Right lung (tissue), 5 donors: ENCODE results near the gene SLC5A11. TPM values are rescaled to one million over a fixed set of nuclear protein-coding genes. Genes with fewer than 3 reads are reported as not detected.
"Not testable (repeated sequence)": the region's sequence is repeated elsewhere in the genome, so short reads cannot be mapped to it uniquely, and the experiment has no call there.

Experiments used
- DNase-seq, 2 donors: peaks; one replicate each; pipeline ENCODE4 v3.0.0-alpha.2; 2013
- polyA plus RNA-seq, 5 donors: library from polyadenylated mRNA; unstranded; fragments of 120-200 nt; gene quantifications; one replicate each; pipeline versions ENCODE4 v1.2.1 to v1.2.3, GENCODE V29; 2013; ENCODE audit warnings: inconsistent platforms in 1 of 5, low replicate concordance in 1 of 5; ENCODE audit not compliant: insufficient read length in 5 of 5, insufficient read depth in 1 of 5

Gene SLC5A11
- polyA plus RNA-seq, 5 donors, result 0.06 to 0.50 (median 0.09) TPM; not detected in 1

GRCh38 chr16:24834459-24835335 lies 11.1 kb upstream of the SLC5A11 start:
- no peak for DNase-seq

- no peak for DNase-seq
Measured at GRCh38 chr16:24836836-24837235, 8.9 kb upstream of the SLC5A11 start.

- no peak for DNase-seq
Measured at GRCh38 chr16:24837969-24838368, 7.8 kb upstream of the SLC5A11 start.

GRCh38 chr16:24838554-24839266 lies 7.1 kb upstream of the SLC5A11 start:
- no peak for DNase-seq

GRCh38 chr16:24839347-24839972 lies 6.3 kb upstream of the SLC5A11 start:
- no peak for DNase-seq

GRCh38 chr16:24841291-24841690 lies 4.5 kb upstream of the SLC5A11 start:
- DNase-seq, result no peak

- no peak for DNase-seq
Measured at GRCh38 chr16:24844101-24845030, 1.4 kb upstream of the SLC5A11 start.

- DNase-seq, result not testable (repeated sequence)
Measured at GRCh38 chr16:24845031-24845365, 765 bp upstream of the SLC5A11 start.

- no peak for DNase-seq
Measured at GRCh38 chr16:24846548-24847357, 990 bp downstream of the SLC5A11 start.

- DNase-seq, result no peak
Measured at GRCh38 chr16:24847358-24847664, 1.5 kb downstream of the SLC5A11 start.

- no peak for DNase-seq
Measured at GRCh38 chr16:24848065-24848464, 2.3 kb downstream of the SLC5A11 start.

GRCh38 chr16:24849641-24850040 lies 3.9 kb downstream of the SLC5A11 start:
- DNase-seq, result no peak

GRCh38 chr16:24850289-24850938 lies 4.7 kb downstream of the SLC5A11 start:
- DNase-seq, result no peak

GRCh38 chr16:24851700-24852099 lies 5.9 kb downstream of the SLC5A11 start:
- DNase-seq, result no peak

GRCh38 chr16:24852281-24852721 lies 6.5 kb downstream of the SLC5A11 start:
- no peak for DNase-seq

- no peak for DNase-seq
Measured at GRCh38 chr16:24853169-24853824, 7.5 kb downstream of the SLC5A11 start.

GRCh38 chr16:24853830-24854229 lies 8.1 kb downstream of the SLC5A11 start:
- DNase-seq, result no peak

GRCh38 chr16:24854607-24855171 lies 8.9 kb downstream of the SLC5A11 start:
- no peak for DNase-seq

- no peak for DNase-seq
Measured at GRCh38 chr16:24855678-24856077, 9.9 kb downstream of the SLC5A11 start.
